ENCODE data around the gene CD248. TPM values are rescaled to one million over a fixed set of nuclear protein-coding genes. Genes with fewer than 3 reads are reported as not detected.
A peak's percentile ranks its signal among the peaks of the same experiment; 100 is the strongest.
"Not testable (repeated sequence)": the region's sequence is repeated elsewhere in the genome, so short reads cannot be mapped to it uniquely, and the experiment has no call there.

CD248 gene
- total RNA-seq, 2 experiments from 2014 or later: 80.3 to 85.5 TPM

- ATAC-seq (ENCODE audit: low read depth) (peak; percentile 60), DNase-seq (peak; percentile 98)
- Mint-ChIP-seq H3K9me3 (no peaks in the 10 kb centered on the region), H3K4me1 (peaks cover 22% of the 10 kb centered on the region), H3K36me3 (peaks cover 12% of the 10 kb centered on the region), H3K27me3 (peaks cover 1% of the 10 kb centered on the region), H3K27ac (peak overlapping the region; percentile 96), H3K4me3 (peak overlapping the region; percentile 92)
- POLR2A ChIA-PET: interaction anchor here (0.6 to 7.7 kb wide), 22 partner anchors 10 to 422 kb away, joined by 3 to 215 read pairs (median 6); partner anchors contain the start of genes B4GAT1, BRMS1, CCDC85B and PELI3
Observed at GRCh38 chr11:66311965-66312548, 4.8 kb downstream of the CD248 start.

- peak overlapping the region; percentile 92 for H3K4me3 Mint-ChIP-seq
- H3K36me3 Mint-ChIP-seq: peaks cover 12% of the 10 kb centered on the region
- DNase-seq: no peak
- POLR2A ChIA-PET: interaction anchor here (0.6 to 7.7 kb wide), 9 partner anchors 15 to 77 kb away, joined by 3 to 215 read pairs (median 26); partner anchors contain the start of genes B4GAT1, BRMS1, RIN1 and SLC29A2
- peaks cover 1% of the 10 kb centered on the region for H3K27me3 Mint-ChIP-seq
- peak overlapping the region; percentile 96 for H3K27ac Mint-ChIP-seq
- ATAC-seq (ENCODE audit: low read depth): no peak
- H3K9me3 Mint-ChIP-seq: no peaks in the 10 kb centered on the region
- peaks cover 22% of the 10 kb centered on the region for H3K4me1 Mint-ChIP-seq
Observed at GRCh38 chr11:66311470-66311964, 5.3 kb downstream of the CD248 start.

- Mint-ChIP-seq H3K36me3 (peaks cover 11% of the 10 kb centered on the region), H3K4me1 (peaks cover 19% of the 10 kb centered on the region)
- POLR2A ChIA-PET: interaction anchor here (0.6 to 7.7 kb wide), 8 partner anchors 15 to 78 kb away, joined by 3 to 215 read pairs (median 29); partner anchors contain the start of genes B4GAT1, BRMS1, RIN1 and SLC29A2
- not testable (repeated sequence) for H3K9me3 Mint-ChIP-seq; H3K27ac Mint-ChIP-seq; H3K4me3 Mint-ChIP-seq; H3K27me3 Mint-ChIP-seq; DNase-seq; ATAC-seq (ENCODE audit: low read depth)
Observed at GRCh38 chr11:66310803-66311440, 5.9 kb downstream of the CD248 start.

- H3K36me3 Mint-ChIP-seq: peaks cover 6% of the 10 kb centered on the region
- H3K27ac Mint-ChIP-seq: no peak overlapping the region
- H3K9me3 Mint-ChIP-seq: no peaks in the 10 kb centered on the region
- peaks cover 1% of the 10 kb centered on the region for H3K27me3 Mint-ChIP-seq
- H3K4me3 Mint-ChIP-seq: no peak overlapping the region
- POLR2A ChIA-PET: interaction anchor here (0.9 kb wide), 1 partner anchor 37 kb away, joined by 3 read pairs; the partner anchor contains the start of gene B4GAT1
- H3K4me1 Mint-ChIP-seq: peaks cover 14% of the 10 kb centered on the region
- ATAC-seq (ENCODE audit: low read depth) (no peak), DNase-seq (no peak)
Observed at GRCh38 chr11:66310324-66310723, 6.5 kb downstream of the CD248 start.

- Mint-ChIP-seq H3K4me3 (no peak overlapping the region), H3K27me3 (peaks cover 1% of the 10 kb centered on the region), H3K9me3 (no peaks in the 10 kb centered on the region), H3K4me1 (peaks cover 11% of the 10 kb centered on the region), H3K36me3 (no peaks in the 10 kb centered on the region), H3K27ac (no peak overlapping the region)
- ATAC-seq (ENCODE audit: low read depth) (no peak), DNase-seq (no peak)
- POLR2A ChIA-PET: interaction anchor here (0.9 kb wide), 1 partner anchor 38 kb away, joined by 3 read pairs; the partner anchor contains the start of gene B4GAT1
Observed at GRCh38 chr11:66309475-66309874, 7.4 kb downstream of the CD248 start.

GRCh38 chr11:66302656-66303055 lies 14.2 kb downstream of the CD248 start:
- H3K4me1 Mint-ChIP-seq: no peaks in the 10 kb centered on the region
- no peaks in the 10 kb centered on the region for H3K36me3 Mint-ChIP-seq
- DNase-seq (no peak), ATAC-seq (ENCODE audit: low read depth) (no peak)
- no peak overlapping the region for H3K27ac Mint-ChIP-seq
- H3K27me3 Mint-ChIP-seq: peaks cover 4% of the 10 kb centered on the region
- no peak overlapping the region for H3K4me3 Mint-ChIP-seq
- no peaks in the 10 kb centered on the region for H3K9me3 Mint-ChIP-seq
- POLR2A ChIA-PET: interaction anchor here (1.6 kb wide), 1 partner anchor 33 kb away, joined by 4 read pairs; the partner anchor contains the start of gene RIN1

- ATAC-seq (ENCODE audit: low read depth) (no peak), DNase-seq (no peak)
- Mint-ChIP-seq H3K4me1 (no peaks in the 10 kb centered on the region), H3K9me3 (no peaks in the 10 kb centered on the region), H3K27ac (no peak overlapping the region), H3K4me3 (no peak overlapping the region), H3K36me3 (no peaks in the 10 kb centered on the region), H3K27me3 (peaks cover 8% of the 10 kb centered on the region)
- POLR2A ChIA-PET: interaction anchor here (1.0 kb wide), 1 partner anchor 10 kb away, joined by 3 read pairs; the partner anchor contains the start of gene YIF1A
Observed at GRCh38 chr11:66299186-66299585, 17.7 kb downstream of the CD248 start.

GRCh38 chr11:66297610-66298009 lies 19.2 kb downstream of the CD248 start:
- Mint-ChIP-seq H3K9me3 (no peaks in the 10 kb centered on the region), H3K27me3 (peaks cover 16% of the 10 kb centered on the region), H3K4me3 (no peak overlapping the region), H3K27ac (no peak overlapping the region), H3K36me3 (no peaks in the 10 kb centered on the region), H3K4me1 (peaks cover 2% of the 10 kb centered on the region)
- DNase-seq (no peak), ATAC-seq (ENCODE audit: low read depth) (no peak)
- POLR2A ChIA-PET: interaction anchor here (0.6 kb wide), 1 partner anchor 578 kb away, joined by 3 read pairs; no protein-coding TSS in a partner anchor

- H3K9me3 Mint-ChIP-seq: no peaks in the 10 kb centered on the region
- H3K27me3 Mint-ChIP-seq: peaks cover 35% of the 10 kb centered on the region
- ATAC-seq (ENCODE audit: low read depth): no peak
- H3K36me3 Mint-ChIP-seq: no peaks in the 10 kb centered on the region
- no peak overlapping the region for H3K4me3 Mint-ChIP-seq
- no peak overlapping the region for H3K27ac Mint-ChIP-seq
- DNase-seq: no peak
- peaks cover 13% of the 10 kb centered on the region for H3K4me1 Mint-ChIP-seq
- POLR2A ChIA-PET: no interaction called here
Observed at GRCh38 chr11:66294626-66295620, 21.9 kb downstream of the CD248 start.

GRCh38 chr11:66293777-66294625 lies 22.8 kb downstream of the CD248 start:
- H3K36me3 Mint-ChIP-seq: no peaks in the 10 kb centered on the region
- peaks cover 35% of the 10 kb centered on the region for H3K27me3 Mint-ChIP-seq
- POLR2A ChIA-PET: no interaction called here
- H3K4me1 Mint-ChIP-seq: peaks cover 21% of the 10 kb centered on the region
- no peak overlapping the region for H3K4me3 Mint-ChIP-seq
- DNase-seq (no peak), ATAC-seq (ENCODE audit: low read depth) (no peak)
- no peak overlapping the region for H3K27ac Mint-ChIP-seq
- H3K9me3 Mint-ChIP-seq: no peaks in the 10 kb centered on the region

GRCh38 chr11:66293352-66293751 lies 23.5 kb downstream of the CD248 start:
- Mint-ChIP-seq H3K9me3 (no peaks in the 10 kb centered on the region), H3K4me3 (no peak overlapping the region), H3K4me1 (peaks cover 22% of the 10 kb centered on the region), H3K27ac (no peak overlapping the region), H3K36me3 (no peaks in the 10 kb centered on the region), H3K27me3 (peaks cover 35% of the 10 kb centered on the region)
- ATAC-seq (ENCODE audit: low read depth) (no peak), DNase-seq (no peak)
- POLR2A ChIA-PET: no interaction called here
